Measurements from ENCODE around the gene HOXA9. TPM values are rescaled to one million over a fixed set of nuclear protein-coding genes. Genes with fewer than 3 reads are reported as not detected.

Gene HOXA9
- total and polyA plus RNA-seq, 3 experiments from 2014 or later, result not detected

- DNase-seq, result no peak
- ChIA-PET POLR2A (no interaction called here), CTCF (interaction anchor here (1.3 kb wide), 2 partner anchors 14 to 21 kb away, joined by 3 to 4 read pairs; no protein-coding TSS in a partner anchor)
- H3K9me3 Mint-ChIP-seq, result peaks cover 0 to 7% (median 0%) of the 10 kb centered on the region in 5 donors
- no peak overlapping the region for H3K27ac ChIP-seq (ENCODE audit: low read depth, low read length)
- no peaks in the 10 kb centered on the region for H3K36me3 Mint-ChIP-seq
- no peak overlapping the region for H3K4me3 ChIP-seq (ENCODE audit: low read length)
- H3K27me3 ChIP-seq (ENCODE audit: insufficient read depth, low read length, poor library complexity, severe bottlenecking), result peaks cover 87% of the 10 kb centered on the region
- peaks cover 24% of the 10 kb centered on the region for H3K4me1 ChIP-seq (ENCODE audit: insufficient read depth, low read length)
- H3K9me3 ChIP-seq (ENCODE audit: low read length), result no peaks in the 10 kb centered on the region
- H3K27ac Mint-ChIP-seq, result peak overlapping the region in 1 of 8 donors; percentile 15
- peaks cover 89 to 96% of the 10 kb centered on the region in 2 donors for H3K27me3 Mint-ChIP-seq
- peak overlapping the region in 3 of 7 donors; percentile 20 to 50 (median 48) for H3K4me3 Mint-ChIP-seq
- no peaks in the 10 kb centered on the region for H3K36me3 ChIP-seq (ENCODE audit: insufficient read depth, low read length)
- H3K4me1 Mint-ChIP-seq, result peaks cover 21 to 40% (median 30%) of the 10 kb centered on the region in 3 donors
Measured at GRCh38 chr7:27194002-27194352, 28.6 kb upstream of the HOXA9 start.

GRCh38 chr7:27193335-27194001 lies 28.1 kb upstream of the HOXA9 start:
- Histone ChIP-seq H3K4me3 (ENCODE audit: low read length) (no peak overlapping the region), H3K27me3 (ENCODE audit: insufficient read depth, low read length, poor library complexity, severe bottlenecking) (peaks cover 87% of the 10 kb centered on the region), H3K27ac (ENCODE audit: low read depth, low read length) (no peak overlapping the region), H3K4me1 (ENCODE audit: insufficient read depth, low read length) (peaks cover 24% of the 10 kb centered on the region), H3K36me3 (ENCODE audit: insufficient read depth, low read length) (no peaks in the 10 kb centered on the region), H3K9me3 (ENCODE audit: low read length) (no peaks in the 10 kb centered on the region)
- peaks cover 25 to 40% (median 29%) of the 10 kb centered on the region in 3 donors for H3K4me1 Mint-ChIP-seq
- no peaks in the 10 kb centered on the region for H3K36me3 Mint-ChIP-seq
- H3K27me3 Mint-ChIP-seq, result peaks cover 91 to 96% of the 10 kb centered on the region in 2 donors
- DNase-seq, result no peak
- ChIA-PET CTCF (interaction anchor here (1.0 to 1.3 kb wide), 2 partner anchors 12 to 14 kb away, joined by 3 read pairs; no protein-coding TSS in a partner anchor), POLR2A (no interaction called here)
- peak overlapping the region in 1 of 8 donors; percentile 15 for H3K27ac Mint-ChIP-seq
- H3K9me3 Mint-ChIP-seq, result peaks cover 0 to 7% (median 0%) of the 10 kb centered on the region in 5 donors
- H3K4me3 Mint-ChIP-seq, result peak overlapping the region; percentile 19 to 81 (median 37)

DNA sequence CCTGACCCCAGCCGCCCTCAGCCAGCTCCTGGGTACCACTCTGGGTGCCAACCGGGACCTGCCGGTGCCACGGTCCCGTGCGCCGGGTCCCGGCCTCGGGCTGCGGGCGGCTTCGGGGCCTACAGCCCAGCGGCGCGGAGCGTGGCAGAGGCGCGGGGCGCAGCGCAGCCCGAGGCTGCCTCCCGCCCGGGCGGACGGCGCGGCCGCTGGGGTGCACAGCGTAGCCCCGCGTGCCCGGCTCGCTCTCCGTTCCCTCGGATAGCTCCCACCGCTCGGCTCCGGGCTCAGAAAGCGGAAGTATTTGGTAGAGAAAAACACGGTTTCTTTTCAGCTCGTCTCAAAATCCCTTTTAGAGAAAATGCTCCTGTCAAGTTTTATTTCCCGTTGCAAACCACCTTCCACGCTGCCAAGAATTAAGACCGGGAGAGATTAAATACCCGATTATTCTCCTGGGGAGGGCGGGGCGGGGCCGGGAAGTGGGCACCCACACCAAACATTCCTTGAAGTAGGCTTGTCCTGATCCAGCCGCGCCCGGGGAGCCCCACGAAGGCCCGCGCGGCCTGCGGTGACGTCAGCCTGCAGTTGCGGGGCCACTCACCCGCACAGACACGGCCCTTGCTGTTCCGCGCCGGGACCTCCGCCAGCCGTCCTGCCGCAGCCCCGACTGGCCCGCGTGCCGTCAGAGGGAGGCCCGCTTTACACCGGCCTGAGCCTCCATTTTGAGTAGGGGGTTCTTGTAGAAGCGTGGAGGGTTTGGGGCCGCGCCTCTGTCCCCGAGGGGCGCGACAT lies 27.4 kb upstream of the HOXA9 start:
- Histone ChIP-seq H3K4me1 (ENCODE audit: insufficient read depth, low read length) (peaks cover 31% of the 10 kb centered on the region), H3K9me3 (ENCODE audit: low read length) (no peaks in the 10 kb centered on the region), H3K27ac (ENCODE audit: low read depth, low read length) (no peak overlapping the region), H3K4me3 (ENCODE audit: low read length) (no peak overlapping the region), H3K27me3 (ENCODE audit: insufficient read depth, low read length, poor library complexity, severe bottlenecking) (peaks cover 88% of the 10 kb centered on the region), H3K36me3 (ENCODE audit: insufficient read depth, low read length) (no peaks in the 10 kb centered on the region)
- peaks cover 0 to 2% (median 0%) of the 10 kb centered on the region in 5 donors for H3K9me3 Mint-ChIP-seq
- H3K36me3 Mint-ChIP-seq, result no peaks in the 10 kb centered on the region
- peaks cover 25 to 41% (median 31%) of the 10 kb centered on the region in 3 donors for H3K4me1 Mint-ChIP-seq
- peaks cover 91 to 96% of the 10 kb centered on the region in 2 donors for H3K27me3 Mint-ChIP-seq
- H3K4me3 Mint-ChIP-seq, result peak overlapping the region in 6 of 7 donors; percentile 66 to 85 (median 74)
- no peak for DNase-seq
- ChIA-PET CTCF (interaction anchor here (0.9 to 1.0 kb wide), 3 partner anchors 12 to 42 kb away, joined by 3 to 5 read pairs (median 3); no protein-coding TSS in a partner anchor), POLR2A (no interaction called here)
- no peak overlapping the region for H3K27ac Mint-ChIP-seq

DNA sequence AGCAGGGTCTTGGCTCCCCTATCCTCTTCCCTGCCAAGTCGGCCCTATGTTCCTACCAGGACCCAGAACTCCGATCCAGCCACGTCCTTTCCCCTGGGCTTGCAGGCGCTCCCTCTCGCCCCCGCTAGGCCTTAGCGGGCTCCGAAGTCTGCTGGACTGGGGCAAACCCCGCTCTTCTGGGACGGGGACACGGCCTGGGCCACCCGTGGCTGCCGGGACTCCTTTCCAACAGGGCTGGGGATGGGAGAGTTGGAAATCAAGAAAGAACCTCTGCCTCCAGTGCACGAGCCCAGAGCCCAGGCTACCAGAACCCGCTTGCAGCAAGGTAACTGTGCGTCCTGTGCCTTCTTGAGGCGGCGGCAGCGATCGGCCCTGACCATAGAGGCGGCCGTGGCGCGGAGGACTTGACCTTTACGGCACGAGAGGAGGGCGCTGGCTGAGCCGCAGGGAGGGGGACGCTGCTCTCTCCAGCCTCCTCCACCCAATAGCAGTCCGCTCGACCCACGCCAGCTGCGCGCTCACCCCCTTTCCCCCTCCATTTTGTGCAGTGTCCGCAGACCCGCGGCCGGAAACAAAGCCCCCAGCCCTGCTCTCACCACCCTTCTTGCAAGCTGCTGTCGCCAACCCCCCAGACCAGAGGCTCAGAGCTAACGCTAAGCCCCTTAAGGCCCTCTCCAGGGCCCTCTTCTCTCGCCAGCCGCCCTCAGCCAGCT lies 26.7 kb upstream of the HOXA9 start:
- H3K4me3 ChIP-seq (ENCODE audit: low read length), result no peak overlapping the region
- H3K9me3 ChIP-seq (ENCODE audit: low read length), result no peaks in the 10 kb centered on the region
- H3K4me1 Mint-ChIP-seq, result peaks cover 29 to 49% (median 36%) of the 10 kb centered on the region in 3 donors
- H3K9me3 Mint-ChIP-seq, result no peaks in the 10 kb centered on the region
- H3K27ac ChIP-seq (ENCODE audit: low read depth, low read length), result no peak overlapping the region
- H3K36me3 Mint-ChIP-seq, result no peaks in the 10 kb centered on the region
- peaks cover 88% of the 10 kb centered on the region for H3K27me3 ChIP-seq (ENCODE audit: insufficient read depth, low read length, poor library complexity, severe bottlenecking)
- H3K36me3 ChIP-seq (ENCODE audit: insufficient read depth, low read length), result no peaks in the 10 kb centered on the region
- H3K4me3 Mint-ChIP-seq, result peak overlapping the region; percentile 47 to 83 (median 55)
- CTCF ChIA-PET, result interaction anchor here (0.9 to 1.0 kb wide), 3 partner anchors 12 to 41 kb away, joined by 3 to 5 read pairs (median 3); no protein-coding TSS in a partner anchor
- peak overlapping the region in 2 of 8 donors; percentile 39 to 43 for H3K27ac Mint-ChIP-seq
- POLR2A ChIA-PET, result no interaction called here
- H3K27me3 Mint-ChIP-seq, result peaks cover 91 to 96% of the 10 kb centered on the region in 2 donors
- DNase-seq, result no peak
- peaks cover 37% of the 10 kb centered on the region for H3K4me1 ChIP-seq (ENCODE audit: insufficient read depth, low read length)

GRCh38 chr7:27191161-27191731 lies 25.9 kb upstream of the HOXA9 start:
- H3K27me3 ChIP-seq (ENCODE audit: insufficient read depth, low read length, poor library complexity, severe bottlenecking), result peaks cover 88% of the 10 kb centered on the region
- peaks cover 91 to 96% of the 10 kb centered on the region in 2 donors for H3K27me3 Mint-ChIP-seq

DNA sequence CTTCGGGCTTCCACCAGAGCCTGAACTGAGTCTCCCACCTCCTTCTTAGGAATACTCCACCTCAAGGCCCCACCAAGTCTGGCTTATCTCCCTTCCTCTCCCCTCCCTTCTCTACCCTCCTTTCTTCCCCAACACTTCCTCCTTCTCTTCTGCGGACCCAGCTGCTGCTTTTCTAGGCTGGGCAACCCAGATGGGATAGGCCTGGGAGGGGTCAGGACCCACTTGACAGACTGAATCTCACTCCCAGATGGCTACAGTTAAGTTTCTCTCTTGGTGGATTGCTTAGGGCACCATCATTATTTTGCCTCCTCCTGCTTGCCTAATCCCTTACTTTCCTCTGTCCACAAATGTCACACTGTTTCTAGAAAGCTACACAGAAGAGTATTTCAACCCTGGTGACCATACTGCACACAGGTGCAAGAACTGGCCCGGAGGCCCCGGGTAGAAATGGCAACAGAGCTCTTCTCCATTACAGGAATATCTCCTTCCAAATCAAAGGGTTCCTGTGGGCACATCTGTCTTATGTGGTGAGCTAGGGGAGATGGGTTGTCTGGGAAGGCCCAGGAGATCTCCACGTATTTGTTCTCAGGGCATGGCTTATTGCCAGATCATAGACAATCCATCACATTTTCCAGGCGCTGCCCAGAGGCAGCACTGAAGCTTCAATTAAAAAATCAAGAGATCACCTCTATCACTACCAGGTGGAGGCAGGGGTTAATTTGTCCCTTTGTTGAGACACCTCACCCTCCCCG lies 24.8 kb upstream of the HOXA9 start:
- Mint-ChIP-seq H3K27me3 (peaks cover 94 to 96% of the 10 kb centered on the region in 2 donors), H3K9me3 (peaks cover 0 to 3% (median 0%) of the 10 kb centered on the region in 5 donors), H3K4me1 (peaks cover 45 to 63% (median 49%) of the 10 kb centered on the region in 3 donors), H3K4me3 (peak overlapping the region in 5 of 7 donors; percentile 4 to 63 (median 38)), H3K27ac (peak overlapping the region in 1 of 8 donors; percentile 39), H3K36me3 (no peaks in the 10 kb centered on the region)
- Histone ChIP-seq H3K27ac (ENCODE audit: low read depth, low read length) (no peak overlapping the region), H3K4me3 (ENCODE audit: low read length) (no peak overlapping the region), H3K27me3 (ENCODE audit: insufficient read depth, low read length, poor library complexity, severe bottlenecking) (peaks cover 92% of the 10 kb centered on the region), H3K4me1 (ENCODE audit: insufficient read depth, low read length) (peaks cover 49% of the 10 kb centered on the region), H3K9me3 (ENCODE audit: low read length) (no peaks in the 10 kb centered on the region), H3K36me3 (ENCODE audit: insufficient read depth, low read length) (no peaks in the 10 kb centered on the region)
- ChIA-PET CTCF (interaction anchor here (0.8 to 1.6 kb wide), 8 partner anchors 9 to 29 kb away, joined by 3 to 9 read pairs (median 4); no protein-coding TSS in a partner anchor), POLR2A (interaction anchor here (0.5 kb wide), 1 partner anchor 95 kb away, joined by 5 read pairs; no protein-coding TSS in a partner anchor)
- DNase-seq, result peak in 1 of 5 donors; percentile 21

More at GRCh38 chr7:27191161-27191731, 25.9 kb upstream of the HOXA9 start:
- Mint-ChIP-seq H3K4me3 (peak overlapping the region in 4 of 7 donors; percentile 5 to 55 (median 33)), H3K4me1 (peaks cover 35 to 52% (median 39%) of the 10 kb centered on the region in 3 donors), H3K36me3 (no peaks in the 10 kb centered on the region), H3K9me3 (no peaks in the 10 kb centered on the region), H3K27ac (peak overlapping the region in 1 of 8 donors; percentile 39)
- ChIA-PET POLR2A (interaction anchor here (0.5 kb wide), 1 partner anchor 96 kb away, joined by 5 read pairs; no protein-coding TSS in a partner anchor), CTCF (interaction anchor here (1.2 to 1.5 kb wide), 5 partner anchors 8 to 30 kb away, joined by 3 to 5 read pairs (median 4); no protein-coding TSS in a partner anchor)
- Histone ChIP-seq H3K9me3 (ENCODE audit: low read length) (no peaks in the 10 kb centered on the region), H3K4me1 (ENCODE audit: insufficient read depth, low read length) (peaks cover 39% of the 10 kb centered on the region), H3K4me3 (ENCODE audit: low read length) (no peak overlapping the region), H3K36me3 (ENCODE audit: insufficient read depth, low read length) (no peaks in the 10 kb centered on the region), H3K27ac (ENCODE audit: low read depth, low read length) (no peak overlapping the region)
- peak in 1 of 5 donors; percentile 28 for DNase-seq

Data from CD8-positive, alpha-beta memory T cell (primary cell).